ENCODE results near the gene DPP9.

DNA sequence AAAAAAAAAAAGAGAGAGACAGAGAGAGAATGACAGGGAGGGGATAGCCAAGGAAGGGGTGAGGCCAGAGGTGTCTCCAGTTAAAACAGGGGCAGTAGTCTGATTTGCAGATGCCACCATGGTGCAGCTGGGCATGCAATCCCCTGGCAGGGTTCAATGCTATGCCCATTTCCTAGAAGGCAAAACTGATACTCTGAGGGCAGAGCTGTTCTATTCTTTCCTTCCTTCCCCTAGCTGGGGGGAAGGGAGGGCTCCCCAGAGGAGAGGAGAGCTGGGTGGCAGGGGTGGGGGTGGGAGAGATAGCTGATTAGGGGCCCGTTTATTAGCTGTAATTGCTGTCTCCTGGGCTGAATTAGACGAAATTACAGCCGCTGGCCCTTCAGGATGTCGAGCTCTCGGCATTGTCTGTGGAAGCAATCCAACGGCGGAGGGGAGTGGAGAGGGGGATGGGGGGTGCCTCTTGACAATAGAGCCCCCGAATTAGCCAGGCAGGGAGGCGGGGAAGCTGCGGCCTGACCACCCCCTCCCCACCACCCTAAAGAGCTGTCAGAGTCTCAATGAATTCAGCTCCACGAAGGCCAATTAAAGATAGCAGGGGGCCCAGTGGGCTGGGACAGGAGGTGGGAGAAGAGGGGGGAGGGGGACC is 14.4 kb upstream of the DPP9 start:
- TF ChIP-seq CTCF (IDR thresholded peaks at IDR 0.05) (no peak), POLR2A (IDR thresholded peaks at IDR 0.05) (no peak)

Measured in thyroid gland (tissue), 4 donors.